GM18505 (cell line): Measurements from ENCODE around the gene CNEP1R1.

Experiments used
- ATAC-seq: cut with Tn5 transposase; IDR thresholded peaks from one replicate; pipeline ENCODE4 v1.9.1; 2021; ENCODE audit not compliant: unreplicated experiment
- POLR2A ChIP-seq: IDR thresholded peaks from 4 replicates; pipeline ENCODE4 v1.6.1; 2011; ENCODE audit warnings: borderline replicate concordance; ENCODE audit not compliant: insufficient read depth, insufficient read length; ENCODE audit errors: extremely low read depth

CNEP1R1 gene

DNA sequence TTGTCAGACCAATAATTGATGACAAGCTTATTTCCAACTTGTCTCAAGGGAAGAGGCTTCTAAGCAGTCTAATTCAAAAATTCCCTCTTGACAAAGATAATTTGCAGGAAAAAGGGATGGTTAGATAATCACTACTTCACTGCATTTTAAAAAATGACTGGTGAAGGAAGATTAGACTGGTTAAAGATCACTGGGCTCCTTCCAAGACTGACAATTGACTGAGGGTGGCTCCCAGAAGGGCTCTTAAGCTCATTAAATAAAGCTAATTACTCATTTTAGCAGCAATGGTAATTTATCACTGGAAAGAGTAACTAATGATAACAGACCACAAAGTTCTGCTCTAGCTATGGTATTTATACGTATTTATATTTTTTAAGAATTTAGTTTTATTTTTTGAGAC lies 36.3 kb downstream of the CNEP1R1 start:
- ATAC-seq, result no peak
- no peak for TF ChIP-seq POLR2A

GRCh38 chr16:50065241-50065623 lies 40.2 kb downstream of the CNEP1R1 start:
- no peak for ATAC-seq
- TF ChIP-seq POLR2A, result no peak

DNA sequence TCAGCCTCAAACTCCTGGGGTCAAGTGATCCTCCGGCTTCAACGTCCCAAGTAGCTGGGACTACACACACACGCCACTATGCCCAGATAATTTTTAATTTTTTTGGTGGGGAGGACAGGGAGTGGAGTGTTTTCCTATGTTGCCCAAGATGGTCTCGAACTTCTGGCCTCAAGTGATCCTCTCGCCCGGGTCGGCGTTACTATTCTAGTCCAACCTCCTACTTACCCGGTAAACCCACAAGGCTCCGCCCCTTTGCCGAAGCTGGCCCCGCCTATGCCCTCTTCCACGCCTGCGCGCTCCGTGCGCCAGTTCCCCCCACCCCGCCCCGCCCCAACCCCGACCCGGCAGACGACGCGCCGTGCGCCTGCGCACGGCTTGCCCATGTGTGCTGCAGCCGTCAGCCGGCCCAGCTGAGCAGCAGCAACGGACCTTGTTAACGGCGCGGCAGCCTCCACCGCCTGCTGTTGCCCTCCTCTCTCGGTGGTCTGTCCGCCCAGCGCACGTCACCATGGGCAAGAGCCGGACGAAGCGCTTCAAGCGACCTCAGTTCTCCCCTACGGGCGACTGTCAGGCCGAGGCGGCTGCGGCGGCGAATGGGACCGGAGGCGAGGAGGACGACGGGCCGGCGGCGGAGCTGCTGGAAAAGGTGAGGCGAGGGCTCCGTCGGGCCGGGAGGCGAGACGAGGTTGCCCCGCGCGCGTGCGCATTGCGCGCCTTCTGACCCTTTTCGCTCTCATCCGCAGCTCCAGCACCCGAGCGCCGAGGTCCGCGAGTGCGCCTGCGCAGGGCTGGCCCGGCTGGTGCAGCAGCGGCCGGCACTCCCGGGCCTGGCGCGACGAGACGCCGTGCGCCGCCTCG lies 40.8 kb downstream of the CNEP1R1 start, which contains the start of gene HEATR3:
Gene HEATR3, plus strand, starts transcription at position 347 of the 858 bp plus-strand sequence. Its CDS starts 162 bp downstream, at position 509.
- ATAC-seq, result peak; percentile 75
- TF ChIP-seq POLR2A, result peak; percentile 76

DNA sequence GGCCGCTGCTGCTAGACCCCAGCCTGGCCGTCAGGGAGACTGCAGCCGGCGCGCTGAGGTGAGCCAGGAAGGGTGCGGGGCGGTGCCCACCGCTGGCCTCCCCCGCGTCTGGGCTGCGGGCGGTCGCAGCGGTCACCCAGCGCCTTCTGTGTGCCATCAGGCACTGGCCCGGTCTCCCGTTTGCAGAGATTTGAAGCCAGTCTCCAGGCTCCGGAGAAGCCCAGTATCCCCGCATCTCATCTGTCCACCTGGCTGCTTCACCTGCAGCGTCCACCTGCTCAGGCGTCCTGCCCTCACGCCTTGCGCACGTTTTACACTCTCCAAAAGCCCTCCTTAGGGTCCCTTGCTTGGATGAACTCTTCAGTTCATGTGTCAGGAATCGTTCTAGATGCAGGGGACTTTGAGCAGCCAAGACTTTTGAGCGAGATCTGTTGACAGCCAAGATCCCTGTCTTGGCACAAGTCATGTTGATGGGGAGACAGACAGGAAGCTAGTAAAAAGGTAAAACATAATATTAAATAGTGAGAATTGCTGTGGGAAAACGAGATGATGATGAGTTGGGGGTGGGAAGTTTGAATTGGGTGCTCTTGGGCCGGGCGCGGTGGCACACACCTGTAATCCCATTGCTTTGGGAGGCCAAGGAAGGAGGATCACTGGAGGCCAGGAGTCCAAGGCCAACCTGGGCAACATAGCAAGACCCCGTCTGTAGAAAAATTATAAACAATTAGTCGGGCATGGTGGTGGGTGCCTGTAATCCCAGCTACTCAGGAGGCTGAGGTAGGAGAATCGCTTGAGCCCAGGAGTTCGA lies 41.7 kb downstream of the CNEP1R1 start:
- no peak for TF ChIP-seq POLR2A
- no peak for ATAC-seq

DNA sequence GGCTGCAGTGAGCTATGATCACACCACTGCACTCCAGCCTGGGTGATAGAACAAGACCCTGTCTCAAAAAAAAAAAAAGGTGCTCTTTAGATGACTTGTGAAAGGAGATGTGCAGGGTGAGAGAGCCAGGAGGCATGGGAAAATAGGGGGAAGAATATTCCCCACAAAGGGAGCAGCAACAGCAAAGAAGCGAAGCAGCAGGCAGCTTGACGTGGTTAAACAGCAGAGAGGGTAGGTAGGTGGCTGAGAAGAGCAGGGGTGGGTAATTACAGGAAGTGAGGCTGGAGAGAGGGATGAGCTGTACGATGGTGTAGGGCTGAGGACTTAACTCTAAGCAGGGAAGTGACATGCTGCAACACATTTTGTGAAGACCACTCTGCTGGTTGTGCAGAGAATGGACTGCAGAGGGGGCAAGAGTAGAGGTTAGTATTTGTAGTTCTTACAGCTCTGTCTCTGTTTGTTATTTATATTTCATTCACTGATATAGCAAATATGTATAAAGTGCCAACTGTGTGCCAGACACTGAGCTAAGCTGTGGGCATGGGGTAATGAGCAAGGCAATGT lies 42.3 kb downstream of the CNEP1R1 start:
- TF ChIP-seq POLR2A, result no peak
- ATAC-seq, result peak; percentile 30

GRCh38 chr16:50068550-50068949 lies 43.5 kb downstream of the CNEP1R1 start:
- no peak for TF ChIP-seq POLR2A
- no peak for ATAC-seq

DNA sequence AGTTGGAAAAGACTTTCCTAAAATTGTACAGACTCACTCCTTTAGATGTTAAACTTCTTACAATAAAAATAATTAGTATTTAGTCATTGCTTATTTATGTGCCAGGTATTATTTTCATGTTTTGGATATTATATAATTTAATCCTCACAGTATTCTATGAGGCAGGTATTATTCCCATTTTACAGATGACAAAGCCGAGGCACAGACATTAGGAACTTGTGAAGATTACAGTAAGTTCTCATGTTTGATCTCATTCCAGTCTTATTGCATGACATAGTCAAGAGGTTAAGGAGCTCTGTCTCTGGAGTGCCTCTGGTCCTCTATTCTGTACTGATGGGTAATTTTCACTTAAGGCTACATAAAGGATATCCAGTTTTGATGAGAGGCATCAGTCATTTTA lies 44.0 kb downstream of the CNEP1R1 start:
- TF ChIP-seq POLR2A, result no peak
- no peak for ATAC-seq

GRCh38 chr16:50071075-50071671 lies 46.1 kb downstream of the CNEP1R1 start:
- ATAC-seq, result no peak
- no peak for TF ChIP-seq POLR2A

DNA sequence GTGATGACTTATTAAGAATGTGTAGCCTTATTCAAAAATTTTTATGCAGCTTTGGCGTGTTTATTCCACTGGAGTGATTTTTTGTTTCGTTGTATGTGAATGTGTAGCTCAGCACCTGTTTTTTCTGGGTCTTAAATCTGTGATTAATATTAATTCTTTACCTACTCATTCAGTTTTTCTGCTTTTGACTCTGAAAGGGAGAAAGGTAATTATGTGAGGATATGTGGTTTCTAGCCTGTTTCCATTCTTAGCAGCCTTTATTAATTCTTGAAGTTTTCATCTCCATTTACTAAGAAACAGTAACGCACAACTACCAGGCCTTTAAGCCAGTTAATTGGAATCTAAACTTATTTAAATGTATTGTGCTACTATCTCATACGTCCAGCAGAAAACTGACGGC lies 47.7 kb downstream of the CNEP1R1 start:
- ATAC-seq, result no peak
- no peak for TF ChIP-seq POLR2A

DNA sequence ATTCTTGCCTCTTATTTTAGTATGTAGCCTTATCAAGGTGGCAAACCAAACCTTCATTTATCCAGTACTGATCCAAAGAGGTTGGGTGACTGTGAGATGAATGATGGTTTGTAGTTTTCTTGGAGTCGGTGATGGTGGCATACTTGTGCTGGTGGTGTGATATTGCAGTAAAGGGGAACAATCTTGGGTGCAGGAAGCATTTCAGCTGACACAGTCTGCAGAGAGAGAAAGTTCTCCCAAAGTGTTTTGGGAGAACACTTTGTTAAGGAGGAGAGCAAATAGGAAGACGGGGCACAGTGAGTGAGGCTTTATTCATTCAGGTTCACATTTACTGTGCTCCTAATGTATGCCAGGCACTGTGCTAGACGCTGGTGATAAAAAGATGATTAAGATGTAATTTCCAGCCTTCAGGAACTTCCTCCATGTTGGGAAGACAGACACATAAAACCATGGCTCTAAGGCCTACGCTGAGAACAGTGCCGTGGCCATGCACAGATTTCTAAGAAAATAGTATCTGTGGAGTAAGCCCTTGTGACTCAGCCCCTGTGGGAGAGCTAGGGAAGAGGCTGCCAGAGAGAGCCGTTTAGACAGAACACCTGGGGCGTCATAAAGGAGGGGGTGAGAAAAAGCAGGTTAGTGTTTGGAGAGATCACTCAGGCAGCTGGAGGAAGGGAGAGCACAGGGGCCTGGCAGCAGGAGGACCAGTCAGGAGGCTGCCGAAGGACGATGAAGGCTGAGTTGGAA lies 54.5 kb downstream of the CNEP1R1 start:
- TF ChIP-seq POLR2A, result no peak
- ATAC-seq, result no peak

- ATAC-seq, result no peak
- TF ChIP-seq POLR2A, result no peak
These were observed 56.5 kb downstream of the CNEP1R1 start for GRCh38 chr16:50081428-50082018.

GRCh38 chr16:50083996-50084395 lies 59.0 kb downstream of the CNEP1R1 start:
- no peak for ATAC-seq
- TF ChIP-seq POLR2A, result no peak

DNA sequence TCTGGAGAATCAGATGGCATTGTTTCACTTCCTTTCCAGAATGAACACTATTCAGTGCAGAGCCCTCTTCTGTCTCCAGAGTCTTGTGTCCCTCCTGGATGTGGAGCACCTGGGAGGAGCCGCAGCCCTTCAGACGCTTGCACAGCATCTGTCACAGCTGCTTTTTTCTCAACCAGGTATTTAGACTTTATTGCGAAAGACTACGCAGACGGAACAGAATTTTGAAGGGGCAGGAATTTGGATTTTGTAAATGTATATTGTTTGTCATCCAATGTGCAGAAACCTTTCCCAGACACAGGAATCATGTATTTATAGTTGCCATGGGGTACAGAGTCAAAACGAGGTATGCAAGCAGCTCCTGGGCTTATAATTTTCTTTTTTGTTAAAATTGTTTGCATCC lies 61.2 kb downstream of the CNEP1R1 start:
- no peak for TF ChIP-seq POLR2A
- no peak for ATAC-seq
